Neuronal stem cell (in vitro differentiated cells): Measurements from ENCODE around the gene FMN2.

Experiments
- DNase-seq: peaks from one replicate; pipeline ENCODE4 v3.0.0-alpha.2; 2013; ENCODE audit warnings: low spot score
- H2AFZ ChIP-seq: one replicate; pipeline ENCODE4 v1.6.1; 2013; ENCODE audit warnings: mild to moderate bottlenecking, low read length, inconsistent platforms
- H2AK5ac ChIP-seq: 2 replicates; pipeline ENCODE4 v1.6.1; 2013; ENCODE audit warnings: low read depth, mild to moderate bottlenecking, inconsistent platforms, low read length, moderate library complexity, mixed read lengths
- H2BK120ac ChIP-seq: 2 replicates; pipeline ENCODE4 v1.6.1; 2013; ENCODE audit warnings: low read depth, mild to moderate bottlenecking, inconsistent platforms, low read length, moderate library complexity, mixed read lengths
- H2BK12ac ChIP-seq: one replicate; pipeline ENCODE4 v1.6.1; 2013; ENCODE audit warnings: low read length, inconsistent platforms
- H2BK15ac ChIP-seq: 2 replicates; pipeline ENCODE4 v1.6.1; 2013; ENCODE audit warnings: mild to moderate bottlenecking, low read length, inconsistent platforms, mixed read lengths
- H2BK5ac ChIP-seq: one replicate; pipeline ENCODE4 v1.6.1; 2013; ENCODE audit warnings: inconsistent platforms, mild to moderate bottlenecking, low read length, moderate library complexity
- H3K14ac ChIP-seq: one replicate; pipeline ENCODE4 v1.6.1; 2013; ENCODE audit warnings: low read length, inconsistent platforms
- H3K18ac ChIP-seq: 2 replicates; pipeline ENCODE4 v1.6.1; 2013; ENCODE audit warnings: low read length, inconsistent platforms
- H3K23ac ChIP-seq: 2 replicates; pipeline ENCODE4 v1.6.1; 2013; ENCODE audit warnings: low read depth, mild to moderate bottlenecking, mixed read lengths, low read length, inconsistent platforms; ENCODE audit not compliant: poor library complexity
- H3K27ac ChIP-seq: replicated peaks from 3 replicates; pipeline ENCODE4 v1.5.1; 2013; ENCODE audit warnings: low read length, inconsistent platforms
- H3K27me3 ChIP-seq, 3 experiments: 2 replicates each; pipeline ENCODE4 v1.6.1; 2013; ENCODE audit warnings: low read length in 3 of 3, mild to moderate bottlenecking in 2 of 3, inconsistent platforms in 1 of 3, low read depth in 1 of 3, mixed read lengths in 1 of 3, moderate library complexity in 1 of 3; ENCODE audit not compliant: control insufficient read depth in 3 of 3, insufficient read depth in 3 of 3
- H3K36me3 ChIP-seq, 2 donors: replicated peaks in 1 of 2; 2 replicates each; pipeline ENCODE4 v1.6.1; 2013; ENCODE audit warnings: low read length in 2 of 2; ENCODE audit not compliant: control insufficient read depth in 2 of 2, insufficient read depth in 2 of 2
- H3K4ac ChIP-seq: 2 replicates; pipeline ENCODE4 v1.6.1; 2013; ENCODE audit warnings: inconsistent platforms, mild to moderate bottlenecking, low read length, moderate library complexity
- H3K4me1 ChIP-seq, 2 donors: 1 replicate in 1 of 2; 2 replicates in 1 of 2; pipeline ENCODE4 v1.6.1; 2013; ENCODE audit warnings: low read length in 2 of 2, low read depth in 1 of 2; ENCODE audit not compliant: control insufficient read depth in 2 of 2, insufficient read depth in 1 of 2
- H3K4me2 ChIP-seq: one replicate; pipeline ENCODE4 v1.6.1; 2013; ENCODE audit warnings: mild to moderate bottlenecking, low read length, inconsistent platforms; ENCODE audit not compliant: insufficient read depth, poor library complexity, severe bottlenecking
- H3K4me3 ChIP-seq, 2 donors: 2 replicates each; pipeline ENCODE4 v1.5.1; 2013; ENCODE audit warnings: low read length in 2 of 2, mild to moderate bottlenecking in 2 of 2, inconsistent platforms in 1 of 2, moderate library complexity in 1 of 2
- H3K79me1 ChIP-seq: one replicate; pipeline ENCODE4 v1.6.1; 2013; ENCODE audit warnings: low read depth, mild to moderate bottlenecking, inconsistent platforms, low read length, moderate library complexity
- H3K9ac ChIP-seq: one replicate; pipeline ENCODE4 v1.6.1; 2013; ENCODE audit warnings: mild to moderate bottlenecking, low read depth, low read length, inconsistent platforms; ENCODE audit not compliant: poor library complexity
- H3K9me3 ChIP-seq, 2 donors: replicated peaks in 1 of 2; 2 replicates each; pipeline versions ENCODE3 to v1.6.1; 2013; ENCODE audit warnings: low read length in 2 of 2, mild to moderate bottlenecking in 2 of 2, inconsistent platforms in 1 of 2, low read depth in 1 of 2, mixed read lengths in 1 of 2, moderate library complexity in 1 of 2; ENCODE audit not compliant: control insufficient read depth in 2 of 2, insufficient read depth in 1 of 2
- H4K8ac ChIP-seq: one replicate; pipeline ENCODE4 v1.6.1; 2013; ENCODE audit warnings: low read depth, mild to moderate bottlenecking, inconsistent platforms, low read length, moderate library complexity
- H4K91ac ChIP-seq: one replicate; pipeline ENCODE4 v1.6.1; 2013; ENCODE audit warnings: low read length, low read depth, mild to moderate bottlenecking, inconsistent platforms; ENCODE audit not compliant: poor library complexity
- WGBS, 2 donors: extraction: QIAGEN DNeasy Blood & Tissue Kit; methylation state at CpG; one replicate each; pipeline ENCODE4 v1.1.7; 2013; ENCODE audit warnings: missing lambda C conversion rate in 2 of 2, mixed read lengths in 1 of 2; ENCODE audit not compliant: insufficient read length in 2 of 2, insufficient replicate concordance in 1 of 2; ENCODE audit errors: extremely low coverage in 2 of 2; 5-methylcytosine and 5-hydroxymethylcytosine counted together

Gene FMN2

DNA sequence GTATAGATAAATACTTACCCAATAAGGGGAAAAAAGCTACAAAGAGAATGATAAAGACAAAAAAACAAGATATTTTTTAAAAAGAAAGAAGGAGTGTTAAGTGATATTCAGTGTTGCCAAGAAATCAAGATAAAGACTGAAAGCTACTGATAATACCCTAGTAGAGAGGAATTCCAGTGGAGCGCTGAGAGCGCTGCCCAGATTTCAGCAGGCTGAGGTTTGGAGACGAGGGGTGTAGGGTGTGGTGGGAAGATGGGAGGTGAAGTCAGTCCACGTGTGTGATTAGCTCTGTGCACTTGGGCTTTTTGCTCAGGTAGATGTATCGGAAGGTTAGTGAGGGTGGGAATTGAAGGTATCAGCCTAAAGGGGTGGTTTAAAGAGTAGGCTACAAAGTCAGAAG, 47.8 kb downstream of the FMN2 start:
- H3K4ac ChIP-seq, result no peak overlapping the region
- H2BK12ac ChIP-seq, result no peak overlapping the region
- H3K27me3 ChIP-seq, result no peaks in the 10 kb centered on the region
- H3K36me3 ChIP-seq, result peaks cover 2 to 9% of the 10 kb centered on the region in 2 donors
- H3K14ac ChIP-seq, result no peak overlapping the region
- H3K9ac ChIP-seq, result no peak overlapping the region
- H2BK5ac ChIP-seq, result no peak overlapping the region
- no peak overlapping the region for H4K8ac ChIP-seq
- no CpG with 5 or more reads among the region's 5 CpGs for WGBS, 2 donors
- H2BK120ac ChIP-seq, result no peak overlapping the region
- no peak overlapping the region for H3K4me2 ChIP-seq
- H3K18ac ChIP-seq, result no peak overlapping the region
- H3K4me1 ChIP-seq, result peaks cover 0 to 2% of the 10 kb centered on the region in 2 donors
- H4K91ac ChIP-seq, result no peak overlapping the region
- no peak overlapping the region for H2BK15ac ChIP-seq
- H3K79me1 ChIP-seq, result no peaks in the 10 kb centered on the region
- no peak overlapping the region for H3K4me3 ChIP-seq
- H3K27ac ChIP-seq, result no peak overlapping the region
- H3K9me3 ChIP-seq, result no peaks in the 10 kb centered on the region
- no peak overlapping the region for H2AK5ac ChIP-seq
- no peak overlapping the region for H3K23ac ChIP-seq
- H2AFZ ChIP-seq, result no peak overlapping the region
- no peak for DNase-seq

DNA sequence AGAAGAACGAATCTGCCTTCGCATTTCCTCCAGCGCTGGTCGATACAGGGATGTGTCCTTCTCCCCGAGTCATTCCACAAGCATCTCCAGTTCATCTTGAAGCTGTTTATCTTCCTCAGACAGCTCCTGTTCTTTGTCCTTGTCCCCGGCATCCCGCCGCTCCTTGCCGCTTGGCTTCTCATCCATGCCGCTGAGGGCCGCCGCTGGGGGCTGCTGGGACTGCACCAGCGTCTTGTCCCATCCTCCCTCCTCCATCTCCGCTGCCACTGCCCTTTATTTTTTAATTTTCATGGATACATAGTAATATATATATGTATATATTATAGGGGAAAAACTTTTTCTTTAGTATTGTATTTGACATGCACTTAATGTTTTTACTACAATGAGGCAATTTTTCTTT, 53.4 kb downstream of the FMN2 start:
- Histone ChIP-seq H3K27ac (no peak overlapping the region), H3K23ac (no peak overlapping the region)

DNA sequence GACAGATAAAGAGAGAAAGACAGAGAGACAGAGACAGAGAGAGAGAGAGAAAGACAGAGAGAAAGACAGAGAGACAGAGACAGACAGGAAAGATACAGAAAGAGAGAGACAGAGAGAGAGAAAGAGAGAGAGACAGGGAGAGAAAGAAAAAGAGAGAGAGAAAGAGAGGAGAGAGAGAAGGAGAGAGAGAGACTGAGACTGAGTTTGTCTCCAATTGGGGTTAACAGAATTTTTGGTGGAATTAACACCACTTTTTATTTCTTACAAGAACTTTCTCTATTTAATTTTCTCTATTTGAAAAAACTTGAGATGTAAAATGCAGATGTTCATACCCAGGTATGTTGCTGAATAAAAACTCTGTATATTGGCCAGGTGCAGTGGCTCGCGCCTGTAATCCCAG, 56.6 kb downstream of the FMN2 start:
- no peak overlapping the region for H2BK5ac ChIP-seq
- H4K91ac ChIP-seq, result no peak overlapping the region
- H3K79me1 ChIP-seq, result no peaks in the 10 kb centered on the region
- no peak overlapping the region for H2BK12ac ChIP-seq
- no peaks in the 10 kb centered on the region for H3K27me3 ChIP-seq
- H2AFZ ChIP-seq, result no peak overlapping the region
- H3K4ac ChIP-seq, result no peak overlapping the region
- no peaks in the 10 kb centered on the region for H3K9me3 ChIP-seq
- no peak overlapping the region for H2BK120ac ChIP-seq
- H3K4me1 ChIP-seq, result peaks cover 0 to 2% of the 10 kb centered on the region in 2 donors
- no peak overlapping the region for H3K23ac ChIP-seq
- no peak overlapping the region for H3K18ac ChIP-seq
- no peak overlapping the region for H3K4me3 ChIP-seq
- H3K14ac ChIP-seq, result no peak overlapping the region
- DNase-seq, result no peak
- WGBS, 2 donors, result no CpG with 5 or more reads among the region's 2 CpGs
- no peak overlapping the region for H3K4me2 ChIP-seq
- H3K27ac ChIP-seq, result no peak overlapping the region
- H4K8ac ChIP-seq, result no peak overlapping the region
- peaks cover 1 to 14% of the 10 kb centered on the region in 2 donors for H3K36me3 ChIP-seq
- no peak overlapping the region for H3K9ac ChIP-seq
- no peak overlapping the region for H2AK5ac ChIP-seq
- H2BK15ac ChIP-seq, result no peak overlapping the region

More for the DNA sequence above, 53.4 kb downstream of the FMN2 start:
- no peak overlapping the region for H2BK12ac ChIP-seq
- peaks cover 0 to 3% of the 10 kb centered on the region in 2 donors for H3K4me1 ChIP-seq
- no peaks in the 10 kb centered on the region for H3K9me3 ChIP-seq
- peaks cover 2 to 14% of the 10 kb centered on the region in 2 donors for H3K36me3 ChIP-seq
- no peak overlapping the region for H2BK120ac ChIP-seq
- no peak overlapping the region for H3K4me3 ChIP-seq
- no peak overlapping the region for H2BK15ac ChIP-seq
- no peaks in the 10 kb centered on the region for H3K27me3 ChIP-seq
- H2AFZ ChIP-seq, result no peak overlapping the region
- H3K4ac ChIP-seq, result no peak overlapping the region
- no peak overlapping the region for H3K18ac ChIP-seq
- no peak overlapping the region for H3K4me2 ChIP-seq
- no peak overlapping the region for H2AK5ac ChIP-seq
- no peak overlapping the region for H3K9ac ChIP-seq
- no peak for DNase-seq
- peak overlapping the region; percentile 23 for H4K8ac ChIP-seq
- no peak overlapping the region for H2BK5ac ChIP-seq
- no CpG with 5 or more reads among the region's 14 CpGs for WGBS, 2 donors
- H3K79me1 ChIP-seq, result no peaks in the 10 kb centered on the region
- H3K14ac ChIP-seq, result no peak overlapping the region
- no peak overlapping the region for H4K91ac ChIP-seq

DNA sequence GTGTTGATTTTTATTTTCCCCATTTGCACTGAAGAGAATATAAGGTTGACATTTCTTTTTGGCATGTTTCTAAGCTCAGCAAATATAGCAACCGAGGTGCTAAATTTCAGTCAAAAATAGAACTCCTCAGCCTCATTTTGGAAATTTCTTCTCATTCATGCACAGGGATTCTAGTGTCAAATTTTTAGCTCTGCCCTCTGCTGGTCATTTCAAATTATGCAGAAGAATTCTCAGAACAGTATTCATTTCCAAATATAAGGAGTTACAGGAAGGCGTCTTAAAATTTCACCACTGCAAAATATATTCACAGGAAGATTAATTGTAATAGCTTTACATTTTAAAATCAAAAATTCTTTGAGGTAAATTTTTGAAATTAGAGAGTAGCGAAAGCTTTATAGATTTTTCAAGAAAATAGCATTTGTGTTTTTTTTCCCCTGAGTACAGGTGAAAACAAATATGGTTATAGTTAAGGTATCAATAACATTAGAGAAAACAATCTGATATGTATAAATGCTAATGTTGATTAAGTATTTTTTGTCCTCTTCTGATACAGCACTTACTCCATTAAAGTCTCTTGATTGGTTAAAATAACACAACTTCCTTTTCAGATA, 57.9 kb downstream of the FMN2 start:
- Histone ChIP-seq H3K4me3 (no peak overlapping the region), H2BK12ac (no peak overlapping the region), H3K4me1 (peaks cover 0 to 1% of the 10 kb centered on the region in 2 donors), H2BK120ac (no peak overlapping the region), H3K27ac (no peak overlapping the region), H3K4me2 (no peak overlapping the region), H4K91ac (no peak overlapping the region), H3K4ac (no peak overlapping the region), H3K9me3 (no peaks in the 10 kb centered on the region), H2AK5ac (no peak overlapping the region), H2BK5ac (no peak overlapping the region), H3K79me1 (no peaks in the 10 kb centered on the region), H4K8ac (no peak overlapping the region), H3K14ac (no peak overlapping the region), H3K36me3 (peaks cover 0 to 5% of the 10 kb centered on the region in 2 donors), H3K18ac (no peak overlapping the region), H3K27me3 (no peaks in the 10 kb centered on the region), H3K23ac (no peak overlapping the region), H3K9ac (no peak overlapping the region), H2AFZ (no peak overlapping the region), H2BK15ac (no peak overlapping the region)
- no CpG with 5 or more reads among the region's 3 CpGs for WGBS, 2 donors
- peak; percentile 23 for DNase-seq
